ENCODE measurements around the gene ZNF254. TPM values are rescaled to one million over a fixed set of nuclear protein-coding genes. Genes with fewer than 3 reads are reported as not detected.
"Not testable (repeated sequence)": the region's sequence is repeated elsewhere in the genome, so short reads cannot be mapped to it uniquely, and the experiment has no call there.

The ZNF254 gene
- total and polyA plus RNA-seq, 4 donors: 2.9 to 23.5 (median 9.1) TPM

DNA sequence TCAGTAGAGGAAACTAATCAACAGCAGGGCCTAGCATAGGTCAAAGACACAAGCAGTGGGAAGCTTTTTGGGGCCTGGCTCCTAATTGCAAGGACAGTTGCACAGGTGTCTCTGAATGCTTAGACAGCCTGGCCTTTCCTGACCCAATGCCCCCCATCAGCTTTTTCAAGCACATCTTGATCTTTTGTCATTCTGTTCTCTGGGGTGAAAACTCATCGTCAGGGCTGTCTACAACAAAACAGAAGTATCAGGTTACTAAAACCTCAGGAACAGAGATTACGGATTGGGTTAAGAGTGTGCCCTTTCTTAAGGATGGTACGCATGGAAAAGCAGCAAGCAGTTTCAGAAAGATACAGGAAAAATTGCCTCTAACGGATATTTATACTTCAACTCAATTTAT is 8.3 kb upstream of the ZNF254 start:
- intact Hi-C loops (cut with DNase I): no loop called here
- no peak for DNase-seq
- WGBS, 2 donors: 90 to 93% methylated on average over 4 of the region's 4 CpGs

GRCh38 chr19:24081056-24081455 is 5.9 kb upstream of the ZNF254 start:
- WGBS, 2 donors: 60 to 72% methylated on average over 4 of the region's 4 CpGs
- DNase-seq: no peak
- H3K9me3 ChIP-seq (ENCODE audit: control insufficient read depth, low read length): no peaks in the 10 kb centered on the region
- intact Hi-C loops (cut with DNase I): no loop called here
- H3K4me3 ChIP-seq (ENCODE audit: low read length in 2 of 2): no peak overlapping the region
- no peaks in the 10 kb centered on the region for H3K4me1 ChIP-seq (ENCODE audit: control insufficient read depth in 1 of 2, insufficient read depth in 2 of 2, low read length in 2 of 2)
- H3K27me3 ChIP-seq (ENCODE audit: control insufficient read depth in 1 of 2, insufficient read depth in 2 of 2, low read length in 1 of 2): no peaks in the 10 kb centered on the region
- no peak overlapping the region for H3K27ac ChIP-seq (ENCODE audit: low read depth in 1 of 2, low read length in 2 of 2)
- no peaks in the 10 kb centered on the region for H3K36me3 ChIP-seq (ENCODE audit: control insufficient read depth in 1 of 2, insufficient read depth in 2 of 2, low read length in 1 of 2)
- no peak for ATAC-seq (ENCODE audit: low FRiP score)

More for the DNA sequence above, 8.3 kb upstream of the ZNF254 start:
- Histone ChIP-seq H3K9me3 (ENCODE audit: control insufficient read depth, low read length) (no peaks in the 10 kb centered on the region), H3K27ac (ENCODE audit: low read depth in 1 of 2, low read length in 2 of 2) (no peak overlapping the region), H3K36me3 (ENCODE audit: control insufficient read depth in 1 of 2, insufficient read depth in 2 of 2, low read length in 1 of 2) (peaks cover 0 to 2% of the 10 kb centered on the region in 2 donors), H3K4me3 (ENCODE audit: low read length in 2 of 2) (no peak overlapping the region), H3K4me1 (ENCODE audit: control insufficient read depth in 1 of 2, insufficient read depth in 2 of 2, low read length in 2 of 2) (no peaks in the 10 kb centered on the region), H3K27me3 (ENCODE audit: control insufficient read depth in 1 of 2, insufficient read depth in 2 of 2, low read length in 1 of 2) (no peaks in the 10 kb centered on the region)
- no peak for ATAC-seq (ENCODE audit: low FRiP score)

- no peaks in the 10 kb centered on the region for H3K36me3 ChIP-seq (ENCODE audit: control insufficient read depth in 1 of 2, insufficient read depth in 2 of 2, low read length in 1 of 2)
- DNase-seq (no peak), ATAC-seq (ENCODE audit: low FRiP score) (no peak)
- no peaks in the 10 kb centered on the region for H3K4me1 ChIP-seq (ENCODE audit: control insufficient read depth in 1 of 2, insufficient read depth in 2 of 2, low read length in 2 of 2)
- intact Hi-C loops (cut with DNase I): no loop called here
- no peaks in the 10 kb centered on the region for H3K27me3 ChIP-seq (ENCODE audit: control insufficient read depth in 1 of 2, insufficient read depth in 2 of 2, low read length in 1 of 2)
- 58 to 76% methylated on average over 2 of the region's 2 CpGs for WGBS, 2 donors
- no peak overlapping the region for H3K4me3 ChIP-seq (ENCODE audit: low read length in 2 of 2)
- no peak overlapping the region for H3K27ac ChIP-seq (ENCODE audit: low read depth in 1 of 2, low read length in 2 of 2)
- H3K9me3 ChIP-seq (ENCODE audit: control insufficient read depth, low read length): no peaks in the 10 kb centered on the region
These were observed 11.4 kb downstream of the ZNF254 start for GRCh38 chr19:24098359-24098758.

GRCh38 chr19:24099829-24100228 is 12.8 kb downstream of the ZNF254 start:
- no peaks in the 10 kb centered on the region for H3K36me3 ChIP-seq (ENCODE audit: control insufficient read depth in 1 of 2, insufficient read depth in 2 of 2, low read length in 1 of 2)
- no peaks in the 10 kb centered on the region for H3K9me3 ChIP-seq (ENCODE audit: control insufficient read depth, low read length)
- no peaks in the 10 kb centered on the region for H3K27me3 ChIP-seq (ENCODE audit: control insufficient read depth in 1 of 2, insufficient read depth in 2 of 2, low read length in 1 of 2)
- ATAC-seq (ENCODE audit: low FRiP score) (no peak), DNase-seq (no peak)
- intact Hi-C loops (cut with DNase I): no loop called here
- no peak overlapping the region for H3K4me3 ChIP-seq (ENCODE audit: low read length in 2 of 2)
- H3K4me1 ChIP-seq (ENCODE audit: control insufficient read depth in 1 of 2, insufficient read depth in 2 of 2, low read length in 2 of 2): no peaks in the 10 kb centered on the region
- no peak overlapping the region for H3K27ac ChIP-seq (ENCODE audit: low read depth in 1 of 2, low read length in 2 of 2)

DNA sequence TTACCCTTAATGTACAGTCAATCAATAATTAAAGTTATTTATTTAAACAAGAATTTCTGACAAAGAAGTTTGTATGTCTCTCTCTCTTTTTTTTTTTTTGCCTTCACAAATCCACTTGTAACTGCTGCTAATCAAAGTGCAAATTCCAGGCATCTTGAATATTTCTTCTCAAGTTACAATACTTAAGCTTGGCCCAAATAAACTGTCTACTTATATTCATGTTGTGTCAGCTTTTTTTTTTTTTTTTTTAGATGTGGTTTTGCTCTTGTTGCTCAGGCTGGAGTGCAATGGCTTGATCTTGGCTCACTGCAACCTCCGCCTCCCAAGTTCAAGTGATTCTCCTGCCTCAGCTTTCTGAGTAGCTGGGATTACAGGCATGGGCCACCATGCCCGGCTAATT is 13.6 kb downstream of the ZNF254 start:
- ATAC-seq (ENCODE audit: low FRiP score); H3K27ac ChIP-seq (ENCODE audit: low read depth in 1 of 2, low read length in 2 of 2); intact Hi-C loops (cut with DNase I); DNase-seq; H3K27me3 ChIP-seq (ENCODE audit: control insufficient read depth in 1 of 2, insufficient read depth in 2 of 2, low read length in 1 of 2); H3K9me3 ChIP-seq (ENCODE audit: control insufficient read depth, low read length); H3K36me3 ChIP-seq (ENCODE audit: control insufficient read depth in 1 of 2, insufficient read depth in 2 of 2, low read length in 1 of 2); H3K4me1 ChIP-seq (ENCODE audit: control insufficient read depth in 1 of 2, insufficient read depth in 2 of 2, low read length in 2 of 2); H3K4me3 ChIP-seq (ENCODE audit: low read length in 2 of 2): not testable (repeated sequence)
- 86 to 90% methylated on average over 2 of the region's 2 CpGs for WGBS, 2 donors

DNA sequence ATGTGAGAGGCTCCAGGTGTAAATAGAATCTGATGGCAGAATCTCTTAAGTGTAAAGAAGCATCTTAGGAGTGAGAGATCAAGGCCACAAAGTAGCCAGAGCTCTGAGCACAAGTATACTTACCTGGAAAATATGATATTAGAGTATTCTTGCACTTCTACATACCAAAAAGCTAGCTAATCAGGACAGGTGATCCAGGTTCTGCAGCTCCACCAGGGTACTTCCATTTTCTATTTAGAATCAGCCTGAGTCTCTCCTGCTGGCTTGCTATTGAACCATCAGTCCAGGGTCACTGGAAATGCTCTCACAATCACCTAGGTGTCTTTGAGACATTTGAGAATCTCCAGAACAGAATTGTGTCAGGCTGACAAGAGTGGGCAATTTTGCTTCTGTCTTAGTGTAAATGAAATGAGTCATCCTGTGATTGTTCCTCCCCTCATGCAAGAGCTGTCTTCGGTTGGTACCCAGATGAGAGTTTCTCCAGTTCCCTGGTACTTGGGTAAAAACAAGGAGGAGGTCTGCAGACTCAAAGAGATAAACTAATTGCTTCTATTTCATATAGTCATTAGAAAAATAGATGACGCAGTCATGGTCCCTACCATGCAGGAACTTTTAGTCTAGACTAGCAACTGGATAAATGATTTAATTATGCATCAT is 14.6 kb downstream of the ZNF254 start:
- no peaks in the 10 kb centered on the region for H3K4me1 ChIP-seq (ENCODE audit: control insufficient read depth in 1 of 2, insufficient read depth in 2 of 2, low read length in 2 of 2)
- DNase-seq (no peak), ATAC-seq (ENCODE audit: low FRiP score) (no peak)
- no peaks in the 10 kb centered on the region for H3K36me3 ChIP-seq (ENCODE audit: control insufficient read depth in 1 of 2, insufficient read depth in 2 of 2, low read length in 1 of 2)
- no peaks in the 10 kb centered on the region for H3K27me3 ChIP-seq (ENCODE audit: control insufficient read depth in 1 of 2, insufficient read depth in 2 of 2, low read length in 1 of 2)
- no peaks in the 10 kb centered on the region for H3K9me3 ChIP-seq (ENCODE audit: control insufficient read depth, low read length)
- H3K4me3 ChIP-seq (ENCODE audit: low read length in 2 of 2): no peak overlapping the region
- H3K27ac ChIP-seq (ENCODE audit: low read depth in 1 of 2, low read length in 2 of 2): no peak overlapping the region
- 74 to 82% methylated on average over 2 of the region's 2 CpGs for WGBS, 2 donors
- intact Hi-C loops (cut with DNase I): no loop called here

DNA sequence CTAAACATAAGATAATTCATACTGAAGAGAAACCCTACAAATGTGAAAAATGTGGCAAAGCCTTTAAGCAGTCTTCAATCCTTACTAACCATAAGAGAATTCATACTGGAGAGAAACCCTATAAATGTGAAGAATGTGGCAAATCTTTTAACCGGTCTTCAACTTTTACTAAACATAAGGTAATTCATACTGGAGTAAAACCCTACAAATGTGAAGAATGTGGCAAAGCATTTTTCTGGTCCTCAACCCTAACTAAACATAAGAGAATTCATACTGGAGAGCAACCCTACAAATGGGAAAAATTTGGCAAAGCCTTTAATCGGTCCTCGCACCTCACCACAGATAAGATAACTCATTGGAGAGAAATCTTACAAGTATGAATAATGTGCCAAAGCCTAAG is 40.6 kb downstream of the ZNF254 start:
- Histone ChIP-seq H3K27me3 (ENCODE audit: control insufficient read depth in 1 of 2, insufficient read depth in 2 of 2, low read length in 1 of 2) (no peaks in the 10 kb centered on the region), H3K36me3 (ENCODE audit: control insufficient read depth in 1 of 2, insufficient read depth in 2 of 2, low read length in 1 of 2) (peaks cover 3 to 4% of the 10 kb centered on the region in 2 donors), H3K4me1 (ENCODE audit: control insufficient read depth in 1 of 2, insufficient read depth in 2 of 2, low read length in 2 of 2) (no peaks in the 10 kb centered on the region), H3K27ac (ENCODE audit: low read depth in 1 of 2, low read length in 2 of 2) (no peak overlapping the region), H3K9me3 (ENCODE audit: control insufficient read depth, low read length) (peaks cover 3% of the 10 kb centered on the region), H3K4me3 (ENCODE audit: low read length in 2 of 2) (no peak overlapping the region)
- DNase-seq: no peak
- WGBS, 2 donors: 95 to 98% methylated on average over 3 of the region's 3 CpGs
- ATAC-seq (ENCODE audit: low FRiP score): no peak
- intact Hi-C loops (cut with DNase I): no loop called here

DNA sequence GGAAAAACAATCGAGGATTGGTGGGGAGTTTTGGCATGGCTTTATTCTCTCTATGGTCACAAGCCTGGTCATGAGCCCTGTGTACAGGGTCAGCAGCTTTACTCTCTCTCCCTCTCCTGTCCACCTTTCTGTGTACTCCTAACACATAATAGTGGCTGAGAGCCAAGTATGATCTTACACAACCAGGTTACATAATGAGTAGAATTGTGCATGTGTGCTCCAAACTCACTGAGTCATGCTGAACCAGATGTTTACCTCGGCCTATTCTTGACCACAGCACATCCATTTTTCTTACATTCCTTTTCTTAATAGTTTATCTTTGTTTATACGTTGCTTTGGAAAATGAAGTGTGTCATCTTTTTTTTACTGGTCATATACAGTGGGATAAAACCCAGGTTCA is 53.1 kb downstream of the ZNF254 start:
- no peak for DNase-seq
- ATAC-seq (ENCODE audit: low FRiP score): no peak
- H3K27me3 ChIP-seq (ENCODE audit: control insufficient read depth in 1 of 2, insufficient read depth in 2 of 2, low read length in 1 of 2): no peaks in the 10 kb centered on the region
- H3K36me3 ChIP-seq (ENCODE audit: control insufficient read depth in 1 of 2, insufficient read depth in 2 of 2, low read length in 1 of 2): peaks cover 4 to 8% of the 10 kb centered on the region in 2 donors
- intact Hi-C loops (cut with DNase I): no loop called here
- H3K27ac ChIP-seq (ENCODE audit: low read depth in 1 of 2, low read length in 2 of 2): no peak overlapping the region
- H3K4me3 ChIP-seq (ENCODE audit: low read length in 2 of 2): no peak overlapping the region
- H3K9me3 ChIP-seq (ENCODE audit: control insufficient read depth, low read length): peaks cover 25% of the 10 kb centered on the region
- WGBS, 2 donors: 88 to 90% methylated on average over 3 of the region's 3 CpGs
- H3K4me1 ChIP-seq (ENCODE audit: control insufficient read depth in 1 of 2, insufficient read depth in 2 of 2, low read length in 2 of 2): no peaks in the 10 kb centered on the region

DNA sequence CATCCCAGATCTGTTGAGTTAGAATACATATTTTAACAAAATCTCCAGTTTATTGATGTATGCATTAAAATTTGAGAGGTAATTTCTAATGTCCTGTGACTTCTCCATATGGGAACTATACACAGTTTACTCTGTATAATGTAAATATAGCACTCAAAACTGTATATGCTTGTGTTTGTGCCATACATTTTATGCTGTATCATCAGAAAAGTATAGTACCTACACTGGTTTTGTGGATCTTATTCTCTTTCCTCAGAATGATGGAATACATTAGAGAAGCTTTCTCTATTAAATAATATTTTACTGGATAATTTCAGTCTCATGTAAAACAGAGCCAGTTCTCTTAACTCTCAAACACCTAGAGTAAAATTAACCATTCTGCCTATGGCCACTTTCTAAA is 53.6 kb downstream of the ZNF254 start:
- peaks cover 26% of the 10 kb centered on the region for H3K9me3 ChIP-seq (ENCODE audit: control insufficient read depth, low read length)
- intact Hi-C loops (cut with DNase I): no loop called here
- no peaks in the 10 kb centered on the region for H3K4me1 ChIP-seq (ENCODE audit: control insufficient read depth in 1 of 2, insufficient read depth in 2 of 2, low read length in 2 of 2)
- ATAC-seq (ENCODE audit: low FRiP score) (no peak), DNase-seq (no peak)
- H3K27me3 ChIP-seq (ENCODE audit: control insufficient read depth in 1 of 2, insufficient read depth in 2 of 2, low read length in 1 of 2): no peaks in the 10 kb centered on the region
- H3K36me3 ChIP-seq (ENCODE audit: control insufficient read depth in 1 of 2, insufficient read depth in 2 of 2, low read length in 1 of 2): peaks cover 4 to 8% of the 10 kb centered on the region in 2 donors
- H3K27ac ChIP-seq (ENCODE audit: low read depth in 1 of 2, low read length in 2 of 2): no peak overlapping the region
- H3K4me3 ChIP-seq (ENCODE audit: low read length in 2 of 2): no peak overlapping the region
